Cardiac muscle cell (in vitro differentiated cells and primary cell): Measurements from ENCODE around the gene TRHDE. TPM values are rescaled to one million over a fixed set of nuclear protein-coding genes. Genes with fewer than 3 reads are reported as not detected.

Experiments
- DNase-seq, 2 donors: peaks; one replicate each; pipeline versions ENCODE4 v3.0.0 to v3.0.0-alpha.2; 2010 to 2017; ENCODE audit warnings: low read depth in 1 of 2, low spot score in 1 of 2
- H3K27ac ChIP-seq: fragments of 200-600 bp; sonication (generic); 2 replicates; pipeline ENCODE4 v1.5.1; 2016
- H3K27me3 ChIP-seq: fragments of 200-600 bp; sonication (generic); 2 replicates; pipeline ENCODE4 v1.6.0; 2016; ENCODE audit warnings: control low read depth
- H3K36me3 ChIP-seq: fragments of 200-600 bp; sonication (generic); 2 replicates; pipeline ENCODE4 v1.5.1; 2016; ENCODE audit warnings: control low read depth
- H3K4me1 ChIP-seq: fragments of 200-600 bp; sonication (generic); 2 replicates; pipeline ENCODE4 v1.8.1; 2017; ENCODE audit warnings: low read depth, mild to moderate bottlenecking, mixed run types
- H3K4me3 ChIP-seq: fragments of 200-600 bp; sonication (generic); 2 replicates; pipeline ENCODE4 v1.5.1; 2016; ENCODE audit warnings: mild to moderate bottlenecking
- H3K9me3 ChIP-seq: fragments of 200-600 bp; sonication (generic); 2 replicates; pipeline ENCODE4 v1.5.1; 2017; ENCODE audit warnings: low read depth, mild to moderate bottlenecking, control low read depth
- CTCF ChIP-seq: IDR thresholded peaks from 2 replicates; pipeline ENCODE4 v1.5.1; 2012; ENCODE audit warnings: low read depth, mild to moderate bottlenecking, low read length
- polyA plus RNA-seq: library from polyadenylated mRNA; unstranded; fragments of >200 nt; fragmentation: Nextera tagmentation; extraction: Ambion mirVana; gene quantifications from 2 replicates; pipeline ENCODE4 v1.2.1, GENCODE V29; 2016
- total RNA-seq: library from RNA; depleted of rRNA; stranded (reverse); fragments of >200 nt; gene quantifications from 2 replicates; pipeline ENCODE4 v1.2.3, GENCODE V29; 2016

TRHDE gene
- total and polyA plus RNA-seq, 2 experiments from 2014 or later: not detected

DNA sequence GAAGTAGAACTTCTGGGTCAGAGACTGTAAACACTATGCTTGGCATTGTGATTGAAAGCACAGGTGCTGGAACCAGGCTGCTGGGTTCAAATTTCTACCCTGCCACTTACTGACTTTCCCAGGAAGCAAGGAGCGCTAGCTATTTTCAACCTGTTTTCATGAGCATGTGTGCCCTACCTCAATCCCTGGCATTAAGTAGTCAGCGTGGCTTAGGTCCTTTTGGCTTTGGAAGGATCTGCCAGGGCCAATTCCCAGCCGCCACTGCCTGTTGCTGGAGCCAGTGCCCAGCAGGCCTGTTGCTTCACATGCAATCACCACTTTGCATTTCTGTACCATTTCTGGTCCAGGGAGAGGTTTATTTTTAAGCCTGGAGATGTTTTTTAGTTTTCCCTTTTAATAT, 196.3 kb downstream of the TRHDE start:
- no peaks in the 10 kb centered on the region for H3K9me3 ChIP-seq
- DNase-seq: no peak

DNA sequence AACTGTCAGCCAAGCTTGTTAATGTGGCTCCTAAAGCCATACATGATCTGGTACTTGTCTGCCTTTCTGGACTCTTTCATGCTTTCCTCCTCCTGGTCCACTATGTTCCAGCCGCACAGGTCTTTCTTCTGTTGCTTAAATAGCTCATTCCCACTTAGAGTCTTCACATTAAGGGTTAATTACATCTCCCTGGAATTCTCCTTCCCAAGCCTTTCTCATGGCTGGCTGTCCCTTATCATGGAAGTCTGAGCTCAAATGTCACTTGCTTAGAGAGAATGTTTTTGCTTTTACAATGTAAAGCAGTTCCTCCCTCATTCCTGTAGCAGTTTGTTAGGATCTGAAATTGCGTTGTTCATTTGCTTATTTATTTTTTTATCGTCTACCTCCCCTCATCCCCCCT, 199.6 kb downstream of the TRHDE start:
- peak overlapping the region; percentile 62 for H3K27ac ChIP-seq
- H3K27me3 ChIP-seq: no peaks in the 10 kb centered on the region
- DNase-seq: peak in 1 of 2 donors; percentile 58
- TF ChIP-seq CTCF: no peak
- no peaks in the 10 kb centered on the region for H3K36me3 ChIP-seq
- no peak overlapping the region for H3K4me3 ChIP-seq
- peaks cover 5% of the 10 kb centered on the region for H3K4me1 ChIP-seq
- no peaks in the 10 kb centered on the region for H3K9me3 ChIP-seq

More for the DNA sequence above, 196.3 kb downstream of the TRHDE start:
- Histone ChIP-seq H3K27ac (no peak overlapping the region), H3K27me3 (no peaks in the 10 kb centered on the region), H3K4me1 (peaks cover 5% of the 10 kb centered on the region), H3K36me3 (no peaks in the 10 kb centered on the region), H3K4me3 (no peak overlapping the region)
- no peak for TF ChIP-seq CTCF

- H3K36me3 ChIP-seq: no peaks in the 10 kb centered on the region
- TF ChIP-seq CTCF: no peak
- peaks cover 5% of the 10 kb centered on the region for H3K4me1 ChIP-seq
- no peaks in the 10 kb centered on the region for H3K27me3 ChIP-seq
- no peak overlapping the region for H3K4me3 ChIP-seq
- peak overlapping the region; percentile 62 for H3K27ac ChIP-seq
- no peaks in the 10 kb centered on the region for H3K9me3 ChIP-seq
- DNase-seq: no peak
Observed at GRCh38 chr12:72472350-72472749, 200.2 kb downstream of the TRHDE start.

- no peak overlapping the region for H3K27ac ChIP-seq
- no peak for TF ChIP-seq CTCF
- H3K4me3 ChIP-seq: no peak overlapping the region
- DNase-seq: no peak
- no peaks in the 10 kb centered on the region for H3K9me3 ChIP-seq
- H3K36me3 ChIP-seq: no peaks in the 10 kb centered on the region
- H3K4me1 ChIP-seq: peaks cover 5% of the 10 kb centered on the region
- H3K27me3 ChIP-seq: no peaks in the 10 kb centered on the region
Observed at GRCh38 chr12:72476301-72476700, 204.1 kb downstream of the TRHDE start.

GRCh38 chr12:72485017-72485701, 213.0 kb downstream of the TRHDE start:
- Histone ChIP-seq H3K4me1 (no peaks in the 10 kb centered on the region), H3K36me3 (no peaks in the 10 kb centered on the region), H3K27me3 (no peaks in the 10 kb centered on the region), H3K27ac (no peak overlapping the region), H3K9me3 (no peaks in the 10 kb centered on the region), H3K4me3 (no peak overlapping the region)
- TF ChIP-seq CTCF: no peak
- no peak for DNase-seq

DNA sequence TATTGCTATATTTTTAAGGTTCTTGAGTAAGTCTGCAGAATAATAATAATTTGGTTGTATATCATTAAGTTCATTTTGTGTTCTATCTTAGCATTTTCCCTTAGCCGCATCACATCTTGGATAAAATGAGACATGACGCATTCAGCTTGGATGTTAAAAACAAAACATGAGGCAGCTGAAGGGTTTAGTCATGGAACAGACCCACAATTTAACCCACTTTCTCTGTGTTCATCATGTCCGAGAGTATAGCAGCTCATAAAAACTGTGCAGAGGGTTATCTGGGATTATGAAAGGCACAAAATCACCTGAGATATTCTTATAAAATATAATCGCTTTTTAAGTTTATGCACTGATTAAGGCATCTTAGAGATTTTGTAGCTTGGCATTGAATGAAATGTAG, 219.3 kb downstream of the TRHDE start:
- H3K27ac ChIP-seq: no peak overlapping the region
- H3K27me3 ChIP-seq: no peaks in the 10 kb centered on the region
- DNase-seq: peak in 1 of 2 donors; percentile 6
- no peaks in the 10 kb centered on the region for H3K9me3 ChIP-seq
- H3K4me1 ChIP-seq: no peaks in the 10 kb centered on the region
- no peak overlapping the region for H3K4me3 ChIP-seq
- H3K36me3 ChIP-seq: no peaks in the 10 kb centered on the region
- no peak for TF ChIP-seq CTCF
